GM19397 (cell line): ENCODE results near the gene KCTD7.
"Not testable (repeated sequence)": the region's sequence is repeated elsewhere in the genome, so short reads cannot be mapped to it uniquely, and the experiment has no call there.

Experiments
- ATAC-seq: cut with Tn5 transposase; IDR thresholded peaks from one replicate; pipeline ENCODE4 v1.9.1; 2021; ENCODE audit warnings: mild to moderate bottlenecking, moderate library complexity; ENCODE audit not compliant: unreplicated experiment

KCTD7 gene

DNA sequence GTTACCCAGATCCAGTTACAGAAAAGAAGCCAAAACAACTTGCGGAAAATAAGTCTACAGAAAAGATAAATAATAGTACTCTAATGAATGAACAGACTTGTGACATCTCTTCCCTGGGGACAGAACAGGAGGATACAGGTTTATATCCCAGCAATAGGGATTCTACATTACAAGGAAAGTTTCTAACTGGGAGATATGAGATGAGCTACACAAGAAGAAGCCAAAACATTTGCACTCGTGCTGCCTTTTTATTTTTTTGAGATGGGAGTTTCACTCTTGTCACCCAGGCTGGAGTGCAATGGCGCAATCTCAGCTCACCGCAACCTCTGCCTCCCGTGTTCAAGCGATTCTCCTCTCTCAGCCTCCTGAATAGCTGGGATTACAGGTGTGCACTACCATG is 22.3 kb downstream of the KCTD7 start:
- not testable (repeated sequence) for ATAC-seq

- not testable (repeated sequence) for ATAC-seq
Measured at GRCh38 chr7:66653719-66654274, 25.1 kb downstream of the KCTD7 start.

- peak; percentile 94 for ATAC-seq
Measured at GRCh38 chr7:66654275-66655112, 25.8 kb downstream of the KCTD7 start.

GRCh38 chr7:66655113-66655806 is 26.6 kb downstream of the KCTD7 start:
- not testable (repeated sequence) for ATAC-seq

DNA sequence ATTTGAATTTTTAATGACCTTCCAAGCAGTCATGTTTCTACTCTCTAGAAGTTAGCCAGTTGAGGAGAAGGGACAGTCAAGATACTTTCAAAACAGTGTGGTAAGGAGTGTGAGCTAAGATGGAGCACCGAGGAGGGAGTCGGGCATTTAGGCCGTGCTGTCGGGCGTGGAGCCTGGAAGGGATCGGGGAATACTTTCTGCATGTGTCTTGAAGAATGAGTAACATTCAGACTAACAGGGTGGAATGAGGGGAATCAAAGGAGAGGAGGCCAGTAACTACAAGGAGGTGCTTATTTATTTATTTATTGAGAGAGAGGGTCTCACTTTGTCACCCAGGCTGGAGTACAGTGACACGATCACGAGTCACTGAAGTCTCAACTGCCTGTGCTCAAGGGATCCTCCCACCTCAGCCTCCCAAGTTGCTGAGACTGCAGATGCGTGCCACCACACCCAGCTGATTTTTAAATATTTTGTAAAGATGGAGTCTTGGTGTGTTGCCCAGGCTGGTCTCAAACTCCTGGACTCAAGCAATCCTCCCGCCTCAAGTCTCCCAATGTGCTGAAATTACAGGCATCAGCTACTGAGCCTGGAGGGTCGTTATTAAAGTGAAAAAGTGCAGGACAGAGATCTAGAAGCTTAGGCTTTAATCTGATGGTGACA is 27.3 kb downstream of the KCTD7 start:
- ATAC-seq: not testable (repeated sequence)

- ATAC-seq: no peak
Measured at GRCh38 chr7:66657798-66658197, 29.1 kb downstream of the KCTD7 start.

- no peak for ATAC-seq
Measured at GRCh38 chr7:66662646-66663264, 34.1 kb downstream of the KCTD7 start.

- ATAC-seq: no peak
Measured at GRCh38 chr7:66664590-66665293, 36.1 kb downstream of the KCTD7 start.

GRCh38 chr7:66666313-66666952 is 37.8 kb downstream of the KCTD7 start:
- no peak for ATAC-seq

DNA sequence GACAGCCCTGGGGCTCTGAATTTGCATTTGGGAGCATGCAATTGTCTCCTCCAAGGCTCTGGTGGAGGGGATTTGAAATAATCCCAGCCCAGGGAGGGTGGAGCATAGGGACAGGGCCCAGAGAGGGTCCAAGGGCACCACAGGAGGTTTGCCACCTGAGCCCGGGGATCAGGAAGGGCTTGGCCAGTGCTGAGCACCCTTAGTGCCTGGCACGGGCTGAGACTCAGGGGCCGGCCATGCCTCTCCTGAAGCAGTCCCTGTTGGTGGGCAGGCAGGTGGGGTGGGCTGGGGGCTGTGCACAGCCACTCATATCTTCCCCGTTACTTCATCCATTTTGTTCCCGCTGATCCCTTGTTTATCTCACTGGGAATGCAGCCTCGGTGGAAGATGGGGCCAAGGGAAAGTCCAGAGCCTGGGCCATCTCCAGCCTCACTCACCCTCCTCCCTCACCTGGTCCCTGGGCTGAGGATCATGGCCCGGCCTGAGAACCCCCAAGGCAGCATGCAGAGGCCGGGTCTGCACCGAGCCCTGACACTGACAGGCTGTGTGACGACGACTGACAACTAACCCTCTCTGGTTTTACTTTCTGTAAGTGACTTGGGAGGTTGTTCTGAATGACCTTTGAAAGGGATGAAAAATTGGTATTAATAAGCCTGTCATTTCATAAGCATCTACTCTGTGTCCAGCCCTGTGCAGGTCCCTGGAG is 38.5 kb downstream of the KCTD7 start:
- no peak for ATAC-seq

DNA sequence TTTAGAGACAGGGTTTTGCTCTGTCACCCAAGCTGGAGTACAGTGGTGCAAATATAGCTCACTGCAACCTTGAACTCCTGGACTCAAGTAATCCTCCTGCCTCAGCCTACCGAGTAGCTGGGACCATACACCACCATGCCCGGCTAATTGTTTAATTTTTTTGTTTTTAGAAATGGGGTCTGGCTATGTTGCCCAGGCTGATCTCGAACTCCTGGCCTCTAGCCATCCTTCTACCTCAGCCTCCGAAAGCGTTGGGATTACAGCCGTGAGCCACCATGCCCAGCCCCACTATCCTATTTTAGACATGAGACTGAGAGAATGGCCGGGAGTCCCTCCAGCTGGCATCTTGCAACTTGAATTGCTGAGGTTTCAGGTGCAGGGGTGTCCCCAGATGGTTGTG is 39.4 kb downstream of the KCTD7 start:
- ATAC-seq: no peak

- no peak for ATAC-seq
Measured at GRCh38 chr7:66668677-66669076, 40.0 kb downstream of the KCTD7 start.

DNA sequence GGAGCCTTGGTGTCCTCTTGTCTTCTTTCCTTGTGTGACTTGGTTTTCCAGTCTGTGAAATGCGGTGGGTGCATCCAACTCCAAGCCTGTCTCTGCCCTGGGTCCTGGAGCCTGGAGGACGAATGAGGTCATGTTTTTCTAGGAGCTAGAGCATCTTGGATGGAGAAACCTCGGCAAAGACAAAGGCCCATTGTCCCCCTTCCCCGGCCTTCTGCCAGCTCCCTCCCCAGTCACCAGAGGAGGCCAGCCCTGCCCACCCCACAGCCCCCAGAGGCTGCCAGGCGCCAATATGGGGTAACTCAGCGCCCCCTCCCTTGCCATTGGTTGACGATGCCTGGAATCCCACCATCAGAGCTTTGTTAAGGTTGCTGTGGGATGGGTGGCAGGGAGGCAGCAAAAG is 40.4 kb downstream of the KCTD7 start:
- no peak for ATAC-seq

GRCh38 chr7:66669496-66669895 is 40.8 kb downstream of the KCTD7 start:
- no peak for ATAC-seq

GRCh38 chr7:66671034-66671433 is 42.4 kb downstream of the KCTD7 start:
- no peak for ATAC-seq

DNA sequence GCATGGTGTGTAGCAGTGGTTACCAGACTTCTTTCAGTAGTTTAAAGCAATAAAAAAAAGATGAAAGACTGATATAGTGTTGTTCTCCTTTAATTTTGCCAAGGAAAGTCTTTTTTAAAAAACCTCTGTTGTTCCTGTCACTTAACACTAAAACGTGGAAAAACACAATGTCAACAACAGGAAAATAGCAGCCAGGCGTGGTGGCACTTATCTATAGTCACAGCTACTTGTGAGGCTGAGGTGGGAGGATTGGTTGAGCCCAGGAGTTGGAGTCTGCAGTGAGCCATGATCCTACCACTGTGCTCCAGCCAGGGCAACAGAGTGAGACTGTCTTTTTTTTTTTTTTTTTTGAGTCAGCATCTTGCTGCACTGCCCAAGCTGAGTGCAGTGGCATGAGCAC is 42.8 kb downstream of the KCTD7 start:
- not testable (repeated sequence) for ATAC-seq

DNA sequence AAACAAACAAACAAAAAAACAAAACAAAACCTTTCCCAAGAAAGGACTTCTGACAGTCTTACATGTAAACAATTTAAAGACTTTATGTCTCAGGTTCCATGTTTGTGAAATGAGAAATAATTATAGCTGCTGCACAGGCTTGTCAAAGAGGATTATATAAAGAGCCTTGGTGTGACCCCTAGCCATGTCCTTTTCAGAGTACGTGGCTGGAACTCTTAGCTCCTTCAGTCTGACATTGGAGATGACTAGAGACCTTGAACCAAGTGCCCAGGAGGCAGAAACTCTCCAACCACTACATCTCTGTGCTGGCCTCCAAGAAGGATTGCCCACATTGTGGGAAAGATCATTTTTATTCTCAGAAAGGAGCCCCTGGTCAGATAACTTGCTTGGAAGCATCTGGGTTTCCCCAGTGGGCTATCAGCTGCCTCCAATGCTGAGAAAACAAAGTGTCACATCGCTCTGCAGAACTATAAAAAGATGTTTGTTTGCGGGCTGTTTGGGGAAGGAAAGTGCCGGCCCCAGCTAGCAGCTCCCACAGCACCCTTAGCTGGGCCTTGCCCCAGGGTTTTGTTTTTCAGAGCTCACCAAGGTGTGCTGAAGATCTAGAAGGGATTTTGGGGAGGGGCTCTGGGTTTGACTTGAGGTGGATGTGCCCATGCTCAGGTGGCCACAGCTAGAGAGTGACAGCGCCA is 43.9 kb downstream of the KCTD7 start:
- not testable (repeated sequence) for ATAC-seq

- ATAC-seq: not testable (repeated sequence)
Measured at GRCh38 chr7:66673124-66673640, 44.5 kb downstream of the KCTD7 start.
